HepG2 (cell line): ENCODE data around the gene E2F1. TPM values are rescaled to one million over a fixed set of nuclear protein-coding genes. Genes with fewer than 3 reads are reported as not detected.

Source experiments
- ARHGAP35 ChIP-seq: sonication (generic); formaldehyde crosslinking; IDR thresholded peaks from 2 replicates; pipeline ENCODE4 v1.9.0; 2022; ENCODE audit warnings: mild to moderate bottlenecking, inconsistent platforms, moderate library complexity, missing genetic modification reagents, borderline replicate concordance
- CHD4 ChIP-seq: fragments of 200-600 bp; sonication (generic); IDR thresholded peaks from 2 replicates; pipeline ENCODE4 v1.7.0; 2017; ENCODE audit warnings: mild to moderate bottlenecking, low read length, borderline replicate concordance
- ESRRA ChIP-seq: sonication (generic); formaldehyde crosslinking; IDR thresholded peaks from 2 replicates; pipeline ENCODE4 v1.5.1; 2020; ENCODE audit warnings: mild to moderate bottlenecking, low read depth, missing genetic modification reagents
- FOXA3 ChIP-seq: IDR thresholded peaks from 2 replicates; pipeline ENCODE4 v1.6.1; 2016; ENCODE audit warnings: missing genetic modification reagents, missing compliant biosample characterization
- FOXK1 ChIP-seq: sonication (generic); formaldehyde crosslinking; IDR thresholded peaks from 2 replicates; pipeline ENCODE4 v1.4.0; 2020; ENCODE audit warnings: low read depth, missing genetic modification reagents, borderline replicate concordance
- GATAD1 ChIP-seq: IDR thresholded peaks from 2 replicates; pipeline ENCODE4 v1.6.1; 2016; ENCODE audit warnings: missing genetic modification reagents, missing compliant biosample characterization
- GZF1 ChIP-seq: sonication (generic); formaldehyde crosslinking; IDR thresholded peaks from 2 replicates; pipeline ENCODE4 v1.5.1; 2020; ENCODE audit warnings: mild to moderate bottlenecking, missing genetic modification reagents
- HCFC1 ChIP-seq: fragments of 150-350 bp; IDR thresholded peaks from 2 replicates; pipeline ENCODE4 v1.6.1; 2014; ENCODE audit warnings: low read depth, low read length
- NCOA2 ChIP-seq: sonication (generic); formaldehyde crosslinking; IDR thresholded peaks from 2 replicates; pipeline ENCODE4 v1.8.0; 2022; ENCODE audit warnings: inconsistent platforms
- SIX1 ChIP-seq: sonication (generic); formaldehyde crosslinking; IDR thresholded peaks from 2 replicates; pipeline ENCODE4 v1.4.0; 2020; ENCODE audit warnings: missing genetic modification reagents, borderline replicate concordance
- SIX4 ChIP-seq: sonication (generic); formaldehyde crosslinking; IDR thresholded peaks from 2 replicates; pipeline ENCODE4 v1.4.0; 2020; ENCODE audit warnings: missing genetic modification reagents
- SP1 ChIP-seq, 2 experiments: fragments of 450-650 bp in 1 of 2; sonication (generic) in 1 of 2; formaldehyde crosslinking in 1 of 2; IDR thresholded peaks; 2 replicates each; pipeline versions ENCODE4 v1.4.0 to v1.6.1; 2016 to 2020; ENCODE audit warnings: missing genetic modification reagents in 1 of 2
- YEATS2 ChIP-seq: sonication (generic); formaldehyde crosslinking; IDR thresholded peaks from 2 replicates; pipeline ENCODE4 v1.4.0; 2020; ENCODE audit warnings: missing genetic modification reagents, borderline replicate concordance
- ZBTB49 ChIP-seq: sonication (generic); formaldehyde crosslinking; IDR thresholded peaks from 2 replicates; pipeline ENCODE4 v1.4.0; 2020; ENCODE audit warnings: missing genetic modification reagents, borderline replicate concordance
- ZEB1 ChIP-seq: IDR thresholded peaks from 2 replicates; pipeline ENCODE4 v1.6.1; 2012; ENCODE audit warnings: mild to moderate bottlenecking, low read depth, inconsistent platforms; ENCODE audit not compliant: insufficient replicate concordance
- ZFP37 ChIP-seq: sonication (generic); formaldehyde crosslinking; IDR thresholded peaks from 2 replicates; pipeline ENCODE4 v1.4.0; 2020; ENCODE audit warnings: missing genetic modification reagents, borderline replicate concordance
- ZNF260 ChIP-seq: sonication (generic); formaldehyde crosslinking; IDR thresholded peaks from 2 replicates; pipeline ENCODE4 v1.4.0; 2020; ENCODE audit warnings: missing genetic modification reagents, low read depth, mild to moderate bottlenecking, borderline replicate concordance
- ZNF503 ChIP-seq: sonication (generic); formaldehyde crosslinking; IDR thresholded peaks from 2 replicates; pipeline ENCODE4 v1.4.0; 2020; ENCODE audit warnings: missing genetic modification reagents
- ZNF616 ChIP-seq: sonication (generic); formaldehyde crosslinking; IDR thresholded peaks from 2 replicates; pipeline ENCODE4 v1.5.0; 2020; ENCODE audit warnings: low read depth, mild to moderate bottlenecking, missing genetic modification reagents
- ZNF670 ChIP-seq: sonication (generic); formaldehyde crosslinking; IDR thresholded peaks from 2 replicates; pipeline ENCODE4 v1.8.0; 2022; ENCODE audit warnings: mild to moderate bottlenecking, missing genetic modification reagents, borderline replicate concordance
- polyA plus RNA-seq, 8 experiments: library from polyadenylated mRNA; depleted of rRNA in 3 of 8; stranded (reverse) in 7 of 8; unstranded in 1 of 8; fragments of >200 nt; fragmentation: Illumina TruSeq in 4 of 8; extraction: Trizol in 4 of 8; gene quantifications; 2 replicates each; pipeline versions ENCODE4 v1.2.1 to v1.2.3, GENCODE V29; 2011 to 2016; ENCODE audit warnings: low read depth in 4 of 8, missing spikeins in 1 of 8, mixed read lengths in 1 of 8; ENCODE audit not compliant: insufficient read depth in 1 of 8
- total RNA-seq, 5 experiments: library from RNA; depleted of rRNA; stranded (reverse); fragments of >200 nt; fragmentation: Illumina TruSeq; extraction: Trizol; gene quantifications; 2 replicates each; pipeline ENCODE4 v1.2.3, GENCODE V29; 2016; ENCODE audit warnings: low read depth in 1 of 5
- TF ChIP-seq, protein P1 (sequence below): sonication (generic); formaldehyde crosslinking; IDR thresholded peaks from 2 replicates; pipeline ENCODE4 v1.4.0; 2020; ENCODE audit warnings: missing genetic modification reagents, low read depth, mild to moderate bottlenecking, borderline replicate concordance
- TF ChIP-seq, protein P2 (sequence below): sonication (generic); formaldehyde crosslinking; IDR thresholded peaks from 2 replicates; pipeline ENCODE4 v1.4.0; 2020; ENCODE audit warnings: mild to moderate bottlenecking, low read depth, missing genetic modification reagents

Gene E2F1
- total and polyA plus RNA-seq, 2 of the 13 experiments (the other 11 are each of a cell fraction or from before 2014, with no cell fraction given): 25.5 to 39.4 TPM

DNA sequence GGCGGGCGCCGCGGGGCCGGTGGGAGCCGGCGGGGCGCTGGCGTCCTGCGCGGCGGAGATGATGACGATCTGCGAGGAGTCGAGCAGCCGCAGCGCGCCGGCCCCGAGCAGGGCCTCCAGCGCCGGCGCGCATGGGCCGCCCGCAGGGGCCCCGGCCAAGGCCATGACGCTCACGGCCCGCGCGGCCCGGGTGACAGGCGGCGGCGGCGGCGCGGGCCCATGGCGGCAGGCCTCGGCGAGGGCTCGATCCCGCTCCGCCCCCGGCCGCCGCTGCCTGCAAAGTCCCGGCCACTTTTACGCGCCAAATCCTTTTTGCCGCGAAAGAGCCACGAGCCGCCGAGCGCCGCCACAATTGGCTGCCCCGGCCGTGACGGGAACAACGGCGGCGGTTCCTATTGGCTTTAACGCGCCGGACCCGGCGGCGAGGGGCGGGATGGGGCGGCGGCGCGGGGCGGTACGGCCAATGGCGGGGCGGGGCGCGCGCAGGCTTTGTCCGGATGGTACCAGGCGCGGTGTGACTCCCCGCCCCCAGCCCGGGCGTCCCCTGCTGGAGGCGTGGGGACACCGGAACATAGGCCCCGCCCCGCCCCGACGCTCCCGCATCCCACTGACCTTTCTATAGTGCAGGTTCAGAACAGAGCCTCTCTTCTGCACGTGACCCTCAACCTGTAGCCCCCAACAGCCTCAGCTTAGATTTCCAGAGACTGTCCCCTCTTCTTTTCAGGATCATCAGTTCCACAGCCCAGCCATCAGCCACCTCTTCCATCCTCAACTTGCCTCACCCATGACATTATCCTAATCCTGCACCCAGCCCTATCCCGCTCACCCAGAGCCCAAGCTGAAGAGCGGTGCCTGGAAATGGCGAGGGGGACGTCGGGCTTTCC lies at the start of gene E2F1 (continued):
- TF ChIP-seq ZNF260 (CRISPR knock-in tag): no peak
- TF ChIP-seq ZBTB49 (CRISPR knock-in tag): peak; percentile 71; the same call in 1 of the 2 replicates
- TF ChIP-seq GZF1 (CRISPR knock-in tag): no peak
- TF ChIP-seq FOXK1 (CRISPR knock-in tag): peak; percentile 77; the same call in 1 of the 2 replicates
- TF ChIP-seq FOXA3 (CRISPR knock-in tag): peak; percentile 23; the same call in 1 of the 2 replicates
- TF ChIP-seq SP1 (IDR thresholded peaks at IDR 0.05): no peak
- TF ChIP-seq SP1 (CRISPR knock-in tag; IDR thresholded peaks at IDR 0.05): peak; percentile 91
- TF ChIP-seq SIX1 (CRISPR knock-in tag): no peak
- peak; percentile 88 for TF ChIP-seq YEATS2 (CRISPR knock-in tag)
- no peak for TF ChIP-seq CHD4
- TF ChIP-seq ZFP37 (CRISPR knock-in tag): no peak
- no peak for TF ChIP-seq ZNF670
- TF ChIP-seq ZNF616 (CRISPR knock-in tag): no peak
- TF ChIP-seq, protein P1, sequence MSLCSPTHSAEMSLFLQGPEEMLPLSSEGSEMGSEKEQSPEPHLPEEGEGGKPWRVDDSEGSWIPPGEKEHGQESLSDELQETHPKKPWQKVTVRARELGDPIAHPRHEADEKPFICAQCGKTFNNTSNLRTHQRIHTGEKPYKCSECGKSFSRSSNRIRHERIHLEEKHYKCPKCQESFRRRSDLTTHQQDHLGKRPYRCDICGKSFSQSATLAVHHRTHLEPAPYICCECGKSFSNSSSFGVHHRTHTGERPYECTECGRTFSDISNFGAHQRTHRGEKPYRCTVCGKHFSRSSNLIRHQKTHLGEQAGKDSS (CRISPR knock-in tag): no peak
- 0 out of 2 replicates have a peak, but pooled peaks have one; percentile 74 for TF ChIP-seq ESRRA
- TF ChIP-seq NCOA2 (CRISPR knock-in tag): peak; percentile 70
- TF ChIP-seq GATAD1 (CRISPR knock-in tag): peak; percentile 79
- no peak for TF ChIP-seq HCFC1
- TF ChIP-seq, protein P2, sequence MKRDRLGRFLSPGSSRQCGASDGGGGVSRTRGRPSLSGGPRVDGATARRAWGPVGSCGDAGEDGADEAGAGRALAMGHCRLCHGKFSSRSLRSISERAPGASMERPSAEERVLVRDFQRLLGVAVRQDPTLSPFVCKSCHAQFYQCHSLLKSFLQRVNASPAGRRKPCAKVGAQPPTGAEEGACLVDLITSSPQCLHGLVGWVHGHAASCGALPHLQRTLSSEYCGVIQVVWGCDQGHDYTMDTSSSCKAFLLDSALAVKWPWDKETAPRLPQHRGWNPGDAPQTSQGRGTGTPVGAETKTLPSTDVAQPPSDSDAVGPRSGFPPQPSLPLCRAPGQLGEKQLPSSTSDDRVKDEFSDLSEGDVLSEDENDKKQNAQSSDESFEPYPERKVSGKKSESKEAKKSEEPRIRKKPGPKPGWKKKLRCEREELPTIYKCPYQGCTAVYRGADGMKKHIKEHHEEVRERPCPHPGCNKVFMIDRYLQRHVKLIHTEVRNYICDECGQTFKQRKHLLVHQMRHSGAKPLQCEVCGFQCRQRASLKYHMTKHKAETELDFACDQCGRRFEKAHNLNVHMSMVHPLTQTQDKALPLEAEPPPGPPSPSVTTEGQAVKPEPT (CRISPR knock-in tag): no peak
- TF ChIP-seq ARHGAP35 (CRISPR knock-in tag): peak; percentile 68; the same call in 1 of the 2 replicates
- no peak for TF ChIP-seq ZEB1
- TF ChIP-seq SIX4 (CRISPR knock-in tag): 0 out of 2 replicates have a peak, but pooled peaks have one; percentile 25
- no peak for TF ChIP-seq ZNF503 (CRISPR knock-in tag)
